ENCODE data around the gene COL20A1.

Gene COL20A1

GRCh38 chr20:63261060-63261794 lies 31.8 kb upstream of the COL20A1 start:
- DNase-seq (ENCODE audit: low read depth), result no peak

- no peak for DNase-seq (ENCODE audit: low read depth)
Observed at GRCh38 chr20:63261795-63262528, 31.0 kb upstream of the COL20A1 start.

- no peak for DNase-seq (ENCODE audit: low read depth)
Observed at GRCh38 chr20:63262836-63263235, 30.1 kb upstream of the COL20A1 start.

GRCh38 chr20:63264000-63264399 lies 29.0 kb upstream of the COL20A1 start:
- DNase-seq (ENCODE audit: low read depth), result no peak

- DNase-seq (ENCODE audit: low read depth), result no peak
Observed at GRCh38 chr20:63264519-63264918, 28.5 kb upstream of the COL20A1 start.

GRCh38 chr20:63265891-63266515 lies 27.0 kb upstream of the COL20A1 start:
- no peak for DNase-seq (ENCODE audit: low read depth)

- DNase-seq (ENCODE audit: low read depth), result no peak
Observed at GRCh38 chr20:63267691-63268090, 25.3 kb upstream of the COL20A1 start.

GRCh38 chr20:63268256-63268655 lies 24.7 kb upstream of the COL20A1 start:
- DNase-seq (ENCODE audit: low read depth), result no peak

GRCh38 chr20:63268671-63269439 lies 24.1 kb upstream of the COL20A1 start:
- no peak for DNase-seq (ENCODE audit: low read depth)

GRCh38 chr20:63269724-63270123 lies 23.3 kb upstream of the COL20A1 start:
- no peak for DNase-seq (ENCODE audit: low read depth)

GRCh38 chr20:63270606-63271325 lies 22.2 kb upstream of the COL20A1 start:
- DNase-seq (ENCODE audit: low read depth), result no peak

GRCh38 chr20:63272105-63273058 lies 20.6 kb upstream of the COL20A1 start, which contains the start of gene ARFGAP1:
Gene ARFGAP1, plus strand, starts transcription at chr20:63272813. Its CDS starts 2,768 bp downstream, at chr20:63275581.
- DNase-seq (ENCODE audit: low read depth), result peak; percentile 50

- no peak for DNase-seq (ENCODE audit: low read depth)
Observed at GRCh38 chr20:63273059-63273579, 19.9 kb upstream of the COL20A1 start.

- DNase-seq (ENCODE audit: low read depth), result peak; percentile 42
Observed at GRCh38 chr20:63273635-63274380, 19.2 kb upstream of the COL20A1 start.

GRCh38 chr20:63274381-63275228 lies 18.4 kb upstream of the COL20A1 start:
- no peak for DNase-seq (ENCODE audit: low read depth)

GRCh38 chr20:63275825-63276224 lies 17.2 kb upstream of the COL20A1 start:
- no peak for DNase-seq (ENCODE audit: low read depth)

- DNase-seq (ENCODE audit: low read depth), result no peak
Observed at GRCh38 chr20:63276956-63277355, 16.0 kb upstream of the COL20A1 start.

Data from HS-27A (cell line).